Activated CD4-positive, alpha-beta T cell treated with anti-CD3 and anti-CD28 coated beads, Interleukin-2, amount 50 U/mL, for 1 hour (primary cell): ENCODE data around the gene H1-8.
"Not testable (repeated sequence)": the region's sequence is repeated elsewhere in the genome, so short reads cannot be mapped to it uniquely, and the experiment has no call there.

Experiments used
- DNase-seq: peaks from one replicate; pipeline ENCODE4 v3.0.0-alpha.2; 2020

Gene H1-8

GRCh38 chr3:129535075-129535474 is 7.9 kb upstream of the H1-8 start:
- no peak for DNase-seq

GRCh38 chr3:129536374-129536667 is 6.7 kb upstream of the H1-8 start:
- DNase-seq = no peak

DNA sequence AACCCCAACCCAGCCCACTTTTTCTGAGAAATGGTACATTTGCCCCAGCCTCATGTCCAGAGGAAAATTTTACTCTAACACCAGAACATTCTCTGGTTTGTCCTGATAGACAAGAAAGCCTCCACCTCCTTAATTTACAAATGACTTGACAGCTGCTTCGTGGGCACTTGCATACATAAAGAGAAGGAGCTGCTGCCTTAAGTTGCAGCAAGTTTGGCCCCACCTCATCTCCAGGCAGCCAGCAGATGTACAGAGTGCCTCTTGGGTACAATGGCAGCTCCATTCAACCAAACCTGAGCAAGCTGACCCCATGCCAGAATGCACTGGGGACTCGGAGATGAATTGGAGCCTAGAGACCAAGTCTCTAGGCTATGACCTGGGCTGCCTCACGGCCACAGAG is 6.2 kb upstream of the H1-8 start:
- DNase-seq = no peak

DNA sequence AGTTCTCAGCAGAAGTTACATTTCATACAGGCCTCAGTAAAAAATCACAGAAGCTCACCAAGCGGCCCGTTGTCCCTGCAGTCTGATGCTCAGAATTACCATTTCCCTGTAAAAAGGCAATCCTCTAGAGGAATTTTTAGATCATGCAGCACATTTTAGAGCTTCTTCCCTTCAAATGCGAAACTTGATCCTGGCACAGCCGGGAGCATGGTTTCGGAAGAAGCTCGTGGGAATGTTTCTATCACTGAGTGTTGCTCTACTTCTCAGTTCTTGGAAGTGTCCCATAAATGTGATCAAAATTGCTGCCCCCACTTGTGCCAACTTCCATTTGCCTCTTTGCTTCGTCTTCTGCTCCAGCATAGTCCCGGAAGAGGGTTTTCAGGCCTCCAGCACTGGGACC is 3.8 kb upstream of the H1-8 start:
- DNase-seq = no peak

DNA sequence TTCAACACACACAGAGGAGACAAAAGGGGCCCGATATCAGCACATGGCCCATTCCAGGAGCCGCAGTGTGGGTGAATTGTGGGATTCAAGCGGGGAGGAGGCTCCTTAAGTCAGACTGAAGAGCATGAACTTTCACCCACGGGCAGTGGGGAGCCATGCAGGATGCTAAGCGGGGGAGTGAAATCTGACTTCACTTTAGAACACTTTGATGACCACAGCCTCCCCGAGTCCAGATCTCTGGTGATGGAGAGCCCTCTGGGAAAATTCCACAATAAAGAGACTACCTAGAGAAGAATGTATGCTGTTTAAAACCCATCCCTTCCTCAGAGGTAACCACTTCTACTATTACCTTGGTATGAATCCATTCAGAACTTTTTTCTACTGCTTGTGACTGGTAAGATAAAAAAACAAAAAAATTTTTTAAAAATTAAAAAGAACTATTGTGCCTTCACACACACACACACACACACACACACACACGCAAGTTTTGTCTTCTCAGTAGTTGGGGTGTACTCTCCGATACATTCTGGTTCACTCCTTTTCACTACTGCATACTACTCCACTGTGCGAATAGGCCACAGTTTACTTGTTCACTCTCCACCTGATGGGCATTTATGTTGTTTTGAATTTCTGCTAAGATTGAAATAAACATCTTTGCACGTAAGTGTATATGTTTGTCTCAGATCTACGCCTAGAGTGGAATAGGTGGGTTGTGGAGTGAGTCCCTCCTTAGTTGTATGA is 2.0 kb upstream of the H1-8 start:
- no peak for DNase-seq

DNA sequence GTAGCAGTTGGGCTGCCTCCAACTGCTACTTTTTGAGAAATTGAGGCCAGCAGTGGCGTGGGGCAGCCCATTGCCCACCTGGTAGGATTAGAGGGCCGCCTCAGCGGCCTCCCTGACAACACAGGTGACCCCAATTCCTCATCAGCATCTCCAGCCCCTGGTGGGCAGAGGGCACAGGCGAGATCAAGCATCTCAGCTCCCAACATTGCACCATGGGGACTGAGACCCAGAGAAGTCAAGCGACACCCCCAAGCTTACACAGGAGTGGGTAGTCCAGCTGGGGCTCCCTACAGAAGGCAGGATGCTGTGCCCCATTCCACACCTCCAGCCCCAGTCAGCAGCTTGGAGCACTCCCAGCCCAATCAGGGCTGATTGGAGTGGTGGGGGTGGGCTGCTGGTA is 228 bp upstream of the H1-8 start:
- no peak for DNase-seq

DNA sequence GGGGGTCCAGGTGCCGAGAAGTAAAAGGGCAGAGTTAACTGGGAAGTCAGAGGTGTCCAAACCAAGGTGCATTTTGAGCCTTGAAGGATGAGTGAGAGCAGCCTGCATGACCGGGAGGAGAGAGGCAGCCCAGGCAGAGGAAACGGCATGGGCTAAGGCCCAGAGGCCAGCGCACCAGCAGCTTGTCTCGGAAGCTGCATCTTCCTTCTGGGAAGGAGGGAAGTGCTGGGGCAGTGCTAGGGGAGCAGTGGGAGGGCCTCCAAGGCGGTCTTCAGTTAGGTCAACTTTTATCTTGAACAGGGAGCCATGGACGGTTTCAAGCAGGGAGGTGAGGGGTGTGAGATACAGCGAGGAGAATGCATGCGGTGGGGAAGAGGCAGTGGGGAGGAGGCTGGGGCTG is 1.0 kb downstream of the H1-8 start:
- no peak for DNase-seq

DNA sequence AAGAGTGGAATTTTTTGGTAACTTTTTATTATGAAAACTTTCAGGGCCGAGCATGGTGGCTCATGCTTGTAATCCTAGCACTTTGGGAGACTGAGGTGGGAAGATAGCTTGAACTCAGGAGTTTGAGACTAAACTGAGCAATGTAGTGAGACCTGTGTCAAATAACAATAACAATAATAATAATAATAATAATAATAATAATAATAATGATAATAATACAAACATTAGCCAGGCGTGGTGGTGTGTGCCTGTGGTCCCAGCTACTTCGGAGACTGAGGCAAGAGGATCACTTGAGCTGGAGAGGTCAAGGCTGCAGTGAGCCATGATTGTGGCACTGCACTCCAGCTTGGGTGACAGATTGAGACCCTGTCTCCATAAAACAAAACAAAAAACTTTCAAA is 3.0 kb downstream of the H1-8 start:
- DNase-seq = not testable (repeated sequence)

DNA sequence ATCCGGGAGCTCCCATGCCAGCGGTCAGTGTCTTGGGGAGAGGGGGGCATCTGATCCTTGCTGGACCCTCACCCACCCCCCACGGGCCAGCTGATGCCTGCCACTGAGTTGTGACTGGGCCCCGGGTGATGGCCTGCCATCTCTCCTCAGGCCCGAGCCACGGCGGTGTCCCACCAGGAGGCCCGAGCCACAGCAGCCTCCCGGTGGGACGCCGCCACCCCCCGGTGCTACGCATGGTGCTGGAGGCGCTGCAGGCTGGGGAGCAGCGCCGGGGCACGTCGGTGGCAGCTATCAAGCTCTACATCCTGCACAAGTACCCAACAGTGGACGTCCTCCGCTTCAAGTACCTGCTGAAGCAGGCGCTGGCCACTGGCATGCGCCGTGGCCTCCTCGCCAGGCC is 4.3 kb downstream of the H1-8 start:
- no peak for DNase-seq

GRCh38 chr3:129548104-129548965 is 5.4 kb downstream of the H1-8 start:
- no peak for DNase-seq

DNA sequence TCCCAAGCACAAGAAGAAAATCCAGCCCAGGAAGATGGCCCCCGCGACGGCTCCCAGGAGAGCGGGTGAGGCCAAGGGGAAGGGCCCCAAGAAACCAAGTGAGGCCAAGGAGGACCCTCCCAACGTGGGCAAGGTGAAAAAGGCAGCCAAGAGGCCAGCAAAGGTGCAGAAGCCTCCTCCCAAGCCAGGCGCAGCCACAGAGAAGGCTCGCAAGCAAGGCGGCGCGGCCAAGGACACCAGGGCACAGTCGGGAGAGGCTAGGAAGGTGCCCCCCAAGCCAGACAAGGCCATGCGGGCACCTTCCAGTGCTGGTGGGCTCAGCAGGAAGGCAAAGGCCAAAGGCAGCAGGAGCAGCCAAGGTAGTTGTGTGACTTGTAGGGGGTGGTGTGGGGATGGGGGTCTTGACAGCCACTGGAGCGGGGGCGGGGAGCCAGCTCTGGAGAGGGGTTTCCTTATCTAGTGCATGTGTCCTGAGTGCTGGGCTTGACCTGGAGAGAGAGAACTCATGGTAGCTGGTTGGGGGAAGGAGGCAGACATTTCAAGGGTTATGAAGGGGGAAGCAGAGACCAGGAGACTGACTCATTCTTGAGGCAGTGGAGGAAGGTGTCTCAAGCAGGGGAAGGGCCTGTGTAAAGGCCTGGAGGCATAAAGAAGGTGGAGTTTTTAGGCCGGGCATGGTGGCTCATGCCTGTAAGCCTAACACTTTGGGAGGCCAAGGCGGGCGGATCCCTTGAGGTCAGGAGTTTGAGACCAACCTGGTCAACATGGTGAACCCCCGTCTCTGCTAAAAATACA is 6.2 kb downstream of the H1-8 start:
- no peak for DNase-seq

DNA sequence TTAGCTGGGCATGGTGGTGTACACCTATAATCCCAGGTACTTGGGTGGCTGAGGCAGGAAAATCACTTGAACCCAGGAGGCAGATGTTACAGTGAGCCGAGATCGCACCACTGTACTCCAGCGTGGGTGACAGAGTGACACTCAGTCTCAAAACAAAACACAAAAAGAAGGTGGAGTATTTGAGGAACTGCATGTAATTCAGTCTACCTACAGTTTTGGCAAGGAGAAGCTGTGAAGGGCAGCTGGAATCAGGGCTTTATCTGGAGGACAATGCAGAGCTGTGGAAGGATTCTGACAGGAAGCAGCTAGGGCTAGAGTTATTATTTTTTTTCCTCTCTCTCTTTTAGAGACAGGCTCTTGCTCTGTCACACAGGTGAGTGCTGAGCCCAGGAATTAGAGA is 6.8 kb downstream of the H1-8 start:
- DNase-seq = no peak

DNA sequence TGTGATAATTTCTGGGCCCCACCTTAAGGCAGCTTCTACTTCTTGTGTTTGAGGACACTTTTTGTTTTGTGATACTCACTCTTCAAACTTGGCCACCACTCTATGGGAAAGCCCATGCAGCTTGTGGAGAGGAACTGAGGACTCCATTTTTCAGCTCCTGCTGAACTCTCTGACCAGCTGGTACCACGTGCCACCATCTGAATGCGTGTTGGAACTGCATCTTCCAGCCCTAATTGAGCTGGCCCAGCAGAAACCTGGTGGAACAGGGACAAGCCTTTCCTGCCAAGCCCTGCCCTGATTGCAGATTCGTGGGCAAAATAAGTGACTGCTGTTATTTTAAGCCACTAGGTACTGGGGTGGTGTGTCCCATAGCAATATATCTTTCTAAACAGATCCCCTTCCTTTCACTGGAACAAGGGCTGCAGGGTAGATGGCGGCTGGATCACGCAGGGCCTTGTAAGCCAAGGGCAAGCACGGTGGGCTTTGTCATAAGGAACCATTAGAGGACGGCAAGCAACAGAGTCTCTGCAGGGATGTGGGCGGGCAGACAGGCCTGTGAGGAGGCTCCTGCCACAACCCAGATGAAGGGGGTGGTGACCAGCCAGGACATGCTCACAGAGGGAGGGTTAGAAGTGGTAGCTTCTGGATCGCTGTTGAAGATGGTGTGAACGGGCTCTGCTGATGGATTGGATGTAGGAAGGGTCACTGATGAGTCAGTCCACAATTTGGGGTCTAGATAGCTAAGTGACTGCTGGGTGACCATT is 9.5 kb downstream of the H1-8 start:
- no peak for DNase-seq

DNA sequence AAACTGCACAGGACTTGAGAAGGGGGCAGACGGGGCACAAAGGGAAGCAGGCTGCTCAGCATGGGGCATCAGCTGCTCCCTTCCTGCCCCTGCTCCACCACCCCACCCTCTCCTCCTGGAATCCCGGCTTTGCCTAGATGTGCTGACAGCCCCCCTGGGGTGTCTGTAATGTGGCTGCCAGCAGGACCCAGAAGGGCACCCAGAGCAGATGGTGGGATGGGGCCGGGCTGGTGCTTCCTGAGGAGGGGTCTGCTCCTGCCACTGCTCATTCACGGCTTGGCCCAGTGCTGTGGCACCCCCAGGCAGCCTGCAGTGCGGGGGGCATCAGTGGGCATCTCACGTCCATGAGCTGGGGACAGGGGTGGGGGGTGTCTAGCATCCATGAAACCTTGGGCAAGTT is 10.2 kb downstream of the H1-8 start:
- no peak for DNase-seq

DNA sequence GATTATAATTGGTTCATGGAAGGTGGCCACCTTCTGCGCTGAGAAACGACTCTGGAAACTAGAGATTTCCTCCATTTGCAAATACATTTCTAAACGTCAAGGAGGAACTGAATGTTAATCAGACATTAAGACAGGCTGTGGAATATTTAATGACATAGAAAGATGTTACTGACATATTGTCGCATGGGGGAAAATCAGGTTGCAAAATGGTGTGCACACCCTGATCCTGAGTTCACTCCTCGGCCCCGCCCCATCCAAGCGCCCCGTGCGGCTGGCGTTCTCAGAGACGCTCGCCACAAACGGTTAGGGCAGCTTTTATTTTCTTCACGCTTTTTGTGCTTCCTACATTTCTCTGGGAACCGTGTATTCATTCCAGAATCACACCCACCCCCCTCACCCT is 10.7 kb downstream of the H1-8 start:
- no peak for DNase-seq

- DNase-seq = no peak
These were observed 11.6 kb downstream of the H1-8 start for GRCh38 chr3:129554356-129555152.

- DNase-seq = no peak
These were observed 12.2 kb downstream of the H1-8 start for GRCh38 chr3:129555153-129555550.

DNA sequence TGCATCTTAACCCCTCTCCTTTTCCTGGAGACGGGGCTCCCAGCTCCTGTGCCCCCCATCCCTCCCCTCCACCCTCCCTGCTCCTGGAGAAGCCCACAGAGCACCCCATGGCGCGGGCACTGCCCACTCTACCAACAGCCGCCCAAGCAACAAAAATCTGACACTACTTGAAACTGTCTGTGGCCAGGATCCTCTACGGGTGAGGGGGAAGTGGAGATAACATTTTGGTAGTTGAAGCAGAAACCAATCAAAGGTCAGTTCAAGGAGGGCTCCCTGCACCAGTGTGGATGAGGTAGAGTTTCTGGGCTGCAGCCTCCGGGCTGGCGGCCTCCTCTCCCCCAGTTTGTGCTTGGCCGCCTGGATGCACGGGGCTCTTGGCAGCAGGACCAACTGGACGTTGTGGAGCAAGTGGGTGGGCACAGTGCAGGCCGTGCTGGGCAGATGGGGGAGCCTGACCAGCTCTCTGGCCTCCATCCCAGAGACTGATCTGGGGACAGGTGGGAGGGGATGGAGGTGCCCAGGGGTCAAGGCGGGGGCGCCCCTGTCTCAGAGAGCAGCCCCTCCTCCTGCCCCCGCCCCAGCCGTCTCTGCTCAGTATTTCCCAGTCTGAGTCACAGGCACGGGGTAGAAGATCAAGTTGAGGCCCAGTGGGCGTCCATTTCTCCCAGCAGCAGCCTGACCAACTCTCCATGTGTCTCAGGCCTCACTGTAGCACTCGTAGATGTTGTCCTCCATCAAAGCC is 12.8 kb downstream of the H1-8 start:
- DNase-seq = no peak

- DNase-seq = no peak
These were observed 13.4 kb downstream of the H1-8 start for GRCh38 chr3:129556358-129556695.

DNA sequence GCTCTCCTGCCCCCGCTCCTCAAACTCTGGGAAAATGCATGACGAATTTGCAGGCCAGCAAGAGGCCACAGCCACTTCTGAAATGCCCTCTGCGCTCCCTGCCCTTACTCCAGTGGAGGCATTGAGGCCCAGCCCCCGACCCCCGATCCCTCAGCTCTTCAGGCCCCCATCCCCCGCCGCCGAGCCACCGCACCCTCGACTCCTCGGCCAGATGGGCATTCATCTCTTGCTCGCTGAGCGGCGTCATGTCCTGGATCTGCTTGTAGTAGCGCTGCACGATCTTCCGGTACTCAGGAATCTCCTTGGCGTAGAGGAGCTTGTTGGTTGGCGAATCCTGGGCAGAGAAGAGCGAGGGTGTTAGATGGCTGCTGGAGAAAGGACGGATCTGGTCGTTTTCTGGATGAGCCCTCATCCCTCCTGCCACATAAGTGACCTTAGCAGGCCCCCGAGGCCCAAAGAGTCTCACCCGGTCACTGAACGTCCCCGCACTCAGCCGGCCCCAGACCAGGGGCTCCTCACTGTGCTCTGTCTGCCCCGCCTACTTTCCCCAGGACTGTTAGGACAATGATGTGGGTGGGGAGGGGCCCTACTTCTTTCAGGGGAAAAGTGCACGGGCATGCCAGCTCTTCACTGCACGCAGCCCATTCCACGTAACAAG is 14.0 kb downstream of the H1-8 start:
- DNase-seq = no peak

GRCh38 chr3:129557548-129557894 is 14.5 kb downstream of the H1-8 start:
- no peak for DNase-seq
